GM12801 (cell line): ENCODE results near the gene COL23A1.

Source experiments
- CTCF ChIP-seq: IDR thresholded peaks from one replicate; pipeline ENCODE4 v1.5.1; 2011; ENCODE audit warnings: control low read depth; ENCODE audit not compliant: insufficient read length; ENCODE audit errors: extremely low read depth

Gene COL23A1

GRCh38 chr5:178216779-178217178, 373.4 kb downstream of the COL23A1 start:
- TF ChIP-seq CTCF = no peak

DNA sequence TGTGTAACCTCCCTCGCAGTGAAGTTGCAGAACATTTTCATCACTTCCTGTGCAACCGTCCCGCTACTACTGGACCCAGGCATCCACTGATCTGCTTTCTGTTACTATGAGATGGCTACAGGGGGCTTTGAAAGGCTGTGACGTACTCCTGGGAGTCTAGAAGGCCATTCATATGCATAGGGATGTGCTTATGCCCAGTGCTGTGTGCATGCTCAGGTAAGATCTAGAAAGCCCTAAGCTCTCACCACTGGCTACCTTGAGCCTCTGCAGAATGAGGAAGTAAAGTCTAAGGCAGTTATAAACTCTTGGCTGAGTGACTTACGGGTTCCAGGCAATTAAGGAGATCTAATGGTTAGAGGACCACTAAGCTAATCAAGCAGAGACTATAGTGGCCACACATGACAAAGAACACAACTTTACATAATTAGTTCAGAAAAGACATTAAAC, 374.1 kb downstream of the COL23A1 start:
- no peak for TF ChIP-seq CTCF

DNA sequence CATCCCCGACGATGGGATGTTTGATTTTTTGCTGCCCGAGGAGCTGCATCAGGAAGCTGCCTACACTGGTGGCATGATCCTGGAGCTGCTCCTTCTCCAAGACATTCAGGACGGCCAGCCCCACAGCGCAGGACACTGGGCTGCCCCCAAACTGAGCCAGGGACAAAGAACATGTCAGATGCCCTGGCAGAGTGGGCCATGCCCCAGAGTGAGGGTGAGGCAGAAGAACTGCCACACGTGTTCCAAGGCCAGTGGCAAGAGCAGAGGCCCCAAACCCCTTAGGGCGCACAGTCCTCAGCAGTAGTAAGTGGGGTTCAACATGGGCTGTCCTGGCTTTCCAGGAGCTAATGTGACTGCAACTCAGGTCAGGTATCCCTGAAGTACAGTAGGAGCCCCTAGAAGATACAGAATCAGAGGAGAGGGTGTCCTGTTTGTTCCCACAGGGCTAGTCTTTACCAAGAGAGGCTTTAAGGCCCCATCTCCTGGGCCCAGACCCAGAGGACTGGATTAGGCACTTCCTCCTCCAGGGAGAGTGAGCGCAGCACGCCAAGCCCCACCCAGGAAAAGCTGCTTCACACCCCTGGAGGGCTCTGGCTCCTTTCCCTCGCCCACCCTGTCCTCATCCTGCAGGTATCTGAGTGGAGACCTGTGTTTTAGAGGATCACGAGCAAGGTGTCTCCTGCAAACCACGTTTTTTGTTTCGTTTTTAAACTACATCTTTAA, 374.8 kb downstream of the COL23A1 start:
- no peak for TF ChIP-seq CTCF

GRCh38 chr5:178214160-178214803, 375.9 kb downstream of the COL23A1 start:
- no peak for TF ChIP-seq CTCF

DNA sequence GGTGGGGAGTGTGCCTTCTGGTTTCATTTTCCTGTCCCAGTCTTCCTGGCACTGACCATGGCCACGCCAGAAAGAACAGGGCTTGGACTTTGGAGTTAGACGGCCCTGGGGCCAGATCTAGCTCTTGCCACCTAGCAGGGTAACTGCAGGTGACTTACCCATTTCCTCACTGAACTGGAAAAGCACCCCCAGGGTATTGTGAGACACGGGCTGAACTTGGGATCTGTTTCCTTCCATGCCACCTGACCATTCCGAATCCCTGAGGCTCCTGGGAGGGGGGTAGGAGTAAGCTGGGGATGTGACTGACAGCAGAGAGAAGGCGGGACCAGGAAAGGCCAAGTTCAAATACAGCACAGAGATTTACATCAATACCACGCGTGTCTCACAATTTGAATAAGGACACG, 376.4 kb downstream of the COL23A1 start:
- TF ChIP-seq CTCF = no peak

DNA sequence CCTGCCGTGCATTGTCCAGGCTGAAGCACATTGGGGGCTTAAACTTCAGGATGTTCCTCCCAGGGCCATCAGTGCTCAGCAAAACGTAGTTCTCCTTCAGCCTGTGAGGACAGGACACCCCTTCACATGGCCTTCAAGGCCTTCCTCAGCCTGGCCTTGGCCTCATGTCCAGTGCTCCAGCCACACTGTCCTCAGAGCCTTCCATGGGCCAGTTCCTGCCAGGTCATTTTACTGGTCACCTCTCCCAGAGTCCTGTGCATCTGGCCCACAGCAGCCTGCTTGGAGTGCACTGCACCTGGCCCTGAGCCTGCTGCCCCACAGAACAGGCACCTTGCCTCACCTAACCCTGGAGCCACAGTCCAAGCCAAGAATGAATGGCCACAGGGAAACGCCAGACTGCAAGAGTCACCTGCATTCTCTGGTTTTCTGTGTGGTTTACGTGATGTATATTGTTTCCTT, 377.2 kb downstream of the COL23A1 start:
- TF ChIP-seq CTCF = no peak

DNA sequence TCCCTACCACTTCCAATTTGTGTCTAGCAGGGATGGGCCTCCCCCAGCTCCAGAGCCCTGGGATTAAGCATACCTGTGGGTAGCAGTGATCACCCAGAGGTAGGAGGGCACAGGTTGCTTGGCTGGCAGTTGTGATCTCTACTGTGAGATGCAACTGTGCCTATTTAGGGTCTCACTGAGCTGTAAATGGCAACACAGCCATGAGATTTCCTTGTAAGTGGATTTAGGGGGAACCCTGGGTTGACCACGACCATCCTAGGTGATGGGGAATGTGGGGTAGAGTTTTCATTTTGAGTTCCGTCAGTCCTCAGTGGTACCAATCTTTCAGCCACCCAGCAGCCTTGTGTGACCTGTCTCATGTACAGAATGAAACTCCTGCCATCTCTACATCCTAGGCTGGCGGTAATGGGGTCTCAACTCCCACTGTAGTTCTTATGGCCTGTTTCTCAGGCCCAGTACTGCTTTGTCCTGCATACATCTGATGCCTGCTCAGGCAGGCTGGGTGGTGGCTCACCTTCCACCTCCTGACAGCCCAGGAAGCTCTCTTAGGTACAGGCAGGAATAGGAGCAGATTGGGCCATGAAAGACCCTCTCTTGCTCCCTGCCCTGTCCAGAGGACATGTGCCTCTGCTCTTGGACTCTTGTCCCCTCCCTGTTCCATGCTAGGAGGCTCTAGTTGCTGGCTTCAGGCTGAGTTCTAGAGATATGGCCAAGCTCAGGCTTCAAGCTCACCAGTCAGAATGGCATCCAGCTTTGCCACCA, 377.8 kb downstream of the COL23A1 start:
- TF ChIP-seq CTCF = no peak
